ENCODE measurements around the gene FGD5.

Gene FGD5

GRCh38 chr3:14927308-14927707, 108.5 kb downstream of the FGD5 start:
- no peak for DNase-seq (ENCODE audit: low spot score)

GRCh38 chr3:14929310-14930074, 110.7 kb downstream of the FGD5 start:
- DNase-seq (ENCODE audit: low spot score) = no peak

- no peak for DNase-seq (ENCODE audit: low spot score)
These were observed 115.2 kb downstream of the FGD5 start for GRCh38 chr3:14933820-14934425.

GRCh38 chr3:14935592-14936345, 117.0 kb downstream of the FGD5 start:
- no peak for DNase-seq (ENCODE audit: low spot score)

- DNase-seq (ENCODE audit: low spot score) = no peak
These were observed 120.2 kb downstream of the FGD5 start for GRCh38 chr3:14938954-14939353.

GRCh38 chr3:14941871-14942270, 123.1 kb downstream of the FGD5 start:
- no peak for DNase-seq (ENCODE audit: low spot score)

GRCh38 chr3:14943042-14943441, 124.3 kb downstream of the FGD5 start:
- DNase-seq (ENCODE audit: low spot score) = no peak

GRCh38 chr3:14946236-14946635, 127.5 kb downstream of the FGD5 start:
- no peak for DNase-seq (ENCODE audit: low spot score)

GRCh38 chr3:14946739-14947099, 128.0 kb downstream of the FGD5 start:
- DNase-seq (ENCODE audit: low spot score) = peak; percentile 7

GRCh38 chr3:14947100-14947885, 128.5 kb downstream of the FGD5 start, which contains the start of gene NR2C2:
Gene NR2C2 (plus strand): TSS chr3:14947583. CDS start chr3:15003915, 56,332 bp downstream.
- peak; percentile 87 for DNase-seq (ENCODE audit: low spot score)

- DNase-seq (ENCODE audit: low spot score) = peak; percentile 99
These were observed 129.3 kb downstream of the FGD5 start for GRCh38 chr3:14947886-14948608.

GRCh38 chr3:14948609-14949038, 129.9 kb downstream of the FGD5 start:
- no peak for DNase-seq (ENCODE audit: low spot score)

- no peak for DNase-seq (ENCODE audit: low spot score)
These were observed 130.4 kb downstream of the FGD5 start for GRCh38 chr3:14949126-14949525.

- DNase-seq (ENCODE audit: low spot score) = no peak
These were observed 131.5 kb downstream of the FGD5 start for GRCh38 chr3:14950274-14950673.

- no peak for DNase-seq (ENCODE audit: low spot score)
These were observed 138.4 kb downstream of the FGD5 start for GRCh38 chr3:14957153-14957552.

- no peak for DNase-seq (ENCODE audit: low spot score)
These were observed 139.2 kb downstream of the FGD5 start for GRCh38 chr3:14957925-14958324.

GRCh38 chr3:14959359-14959943, 140.7 kb downstream of the FGD5 start:
- no peak for DNase-seq (ENCODE audit: low spot score)

- DNase-seq (ENCODE audit: low spot score) = peak; percentile 16
These were observed 144.0 kb downstream of the FGD5 start for GRCh38 chr3:14962762-14963161.

GRCh38 chr3:14967285-14967684, 148.5 kb downstream of the FGD5 start:
- DNase-seq (ENCODE audit: low spot score) = no peak

- DNase-seq (ENCODE audit: low spot score) = no peak
These were observed 150.9 kb downstream of the FGD5 start for GRCh38 chr3:14969671-14970070.

GRCh38 chr3:14976317-14976716, 157.6 kb downstream of the FGD5 start:
- DNase-seq (ENCODE audit: low spot score) = no peak
